Measurements from ENCODE around the gene HERC2. TPM values are rescaled to one million over a fixed set of nuclear protein-coding genes. Genes with fewer than 3 reads are reported as not detected.

HERC2 gene
- total RNA-seq, 1 experiment from 2014 or later = 69.7 TPM

- in situ Hi-C loops (cut with HindIII; ENCODE audit: low pct_unique_long_range_greater_than_20kb, low sequenced_read_pairs) = no loop called here
- DNase-seq (ENCODE audit: low read depth, low spot score) (no peak), ATAC-seq (no peak)
- ChIA-PET POLR2A (no interaction called here), CTCF (no interaction called here)
- Histone ChIP-seq H3K4me3 (ENCODE audit: low read depth in 2 of 2, low read length in 2 of 2) (no peak overlapping the region), H3K27me3 (ENCODE audit: control insufficient read depth, insufficient read depth, low read length) (no peaks in the 10 kb centered on the region), H3K4me1 (ENCODE audit: control insufficient read depth, insufficient read depth, low read length) (no peaks in the 10 kb centered on the region), H3K36me3 (ENCODE audit: control insufficient read depth, insufficient read depth, low read length) (peaks cover 7% of the 10 kb centered on the region), H3K27ac (ENCODE audit: low read length) (no peak overlapping the region), H3K9me3 (ENCODE audit: control insufficient read depth, insufficient read depth, low read depth, low read length) (no peaks in the 10 kb centered on the region)
- intact Hi-C loops (cut with micrococcal nuclease; ENCODE audit: unreplicated experiment) = no loop called here
- TF ChIP-seq CTCF (IDR thresholded peaks at IDR 0.05) = no peak
- no TSS peak for BruUV-seq (replicated peaks)
Observed at GRCh38 chr15:28129231-28129848, 192.6 kb downstream of the HERC2 start.

DNA sequence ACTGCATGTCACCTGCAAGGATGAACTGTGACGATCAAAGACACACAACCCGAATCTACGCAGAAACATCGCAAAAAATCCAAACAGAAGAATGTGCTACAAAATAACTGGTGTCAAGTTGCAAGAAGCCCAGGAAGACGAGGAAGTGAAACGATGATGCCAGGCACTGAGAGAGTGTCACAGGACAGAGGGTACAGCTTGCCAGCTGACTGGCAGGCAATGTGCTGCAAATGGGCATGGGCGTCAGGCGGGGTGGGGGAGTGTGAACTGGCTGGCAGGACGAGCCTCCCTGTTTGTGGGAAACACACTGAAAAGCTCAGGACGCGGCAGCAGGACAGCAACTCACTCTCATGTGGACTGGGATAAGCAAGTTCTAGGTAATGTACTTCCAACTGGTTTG lies 193.9 kb downstream of the HERC2 start:
- no TSS peak for BruUV-seq (replicated peaks)
- ATAC-seq = no peak
- Histone ChIP-seq H3K27me3 (ENCODE audit: control insufficient read depth, insufficient read depth, low read length) (no peaks in the 10 kb centered on the region), H3K4me1 (ENCODE audit: control insufficient read depth, insufficient read depth, low read length) (no peaks in the 10 kb centered on the region), H3K4me3 (ENCODE audit: low read depth in 2 of 2, low read length in 2 of 2) (no peak overlapping the region), H3K9me3 (ENCODE audit: control insufficient read depth, insufficient read depth, low read depth, low read length) (no peaks in the 10 kb centered on the region), H3K27ac (ENCODE audit: low read length) (no peak overlapping the region), H3K36me3 (ENCODE audit: control insufficient read depth, insufficient read depth, low read length) (peaks cover 9% of the 10 kb centered on the region)
- TF ChIP-seq, protein P1, sequence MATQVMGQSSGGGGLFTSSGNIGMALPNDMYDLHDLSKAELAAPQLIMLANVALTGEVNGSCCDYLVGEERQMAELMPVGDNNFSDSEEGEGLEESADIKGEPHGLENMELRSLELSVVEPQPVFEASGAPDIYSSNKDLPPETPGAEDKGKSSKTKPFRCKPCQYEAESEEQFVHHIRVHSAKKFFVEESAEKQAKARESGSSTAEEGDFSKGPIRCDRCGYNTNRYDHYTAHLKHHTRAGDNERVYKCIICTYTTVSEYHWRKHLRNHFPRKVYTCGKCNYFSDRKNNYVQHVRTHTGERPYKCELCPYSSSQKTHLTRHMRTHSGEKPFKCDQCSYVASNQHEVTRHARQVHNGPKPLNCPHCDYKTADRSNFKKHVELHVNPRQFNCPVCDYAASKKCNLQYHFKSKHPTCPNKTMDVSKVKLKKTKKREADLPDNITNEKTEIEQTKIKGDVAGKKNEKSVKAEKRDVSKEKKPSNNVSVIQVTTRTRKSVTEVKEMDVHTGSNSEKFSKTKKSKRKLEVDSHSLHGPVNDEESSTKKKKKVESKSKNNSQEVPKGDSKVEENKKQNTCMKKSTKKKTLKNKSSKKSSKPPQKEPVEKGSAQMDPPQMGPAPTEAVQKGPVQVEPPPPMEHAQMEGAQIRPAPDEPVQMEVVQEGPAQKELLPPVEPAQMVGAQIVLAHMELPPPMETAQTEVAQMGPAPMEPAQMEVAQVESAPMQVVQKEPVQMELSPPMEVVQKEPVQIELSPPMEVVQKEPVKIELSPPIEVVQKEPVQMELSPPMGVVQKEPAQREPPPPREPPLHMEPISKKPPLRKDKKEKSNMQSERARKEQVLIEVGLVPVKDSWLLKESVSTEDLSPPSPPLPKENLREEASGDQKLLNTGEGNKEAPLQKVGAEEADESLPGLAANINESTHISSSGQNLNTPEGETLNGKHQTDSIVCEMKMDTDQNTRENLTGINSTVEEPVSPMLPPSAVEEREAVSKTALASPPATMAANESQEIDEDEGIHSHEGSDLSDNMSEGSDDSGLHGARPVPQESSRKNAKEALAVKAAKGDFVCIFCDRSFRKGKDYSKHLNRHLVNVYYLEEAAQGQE (IDR thresholded peaks at IDR 0.05; ENCODE audit: insufficient read depth in 1 of 2, low read depth in 2 of 2, low read length in 1 of 2) = no peak
- TF ChIP-seq POLR2AphosphoS5 (IDR thresholded peaks at IDR 0.05; ENCODE audit: low read depth, low read length) = no peak
- no peak for TF ChIP-seq CTCF (IDR thresholded peaks at IDR 0.05)
- TF ChIP-seq TCF7L2 (IDR thresholded peaks at IDR 0.05; ENCODE audit: low read depth, low read length) = no peak
- no peak for TF ChIP-seq SIN3A (IDR thresholded peaks at IDR 0.05; ENCODE audit: borderline replicate concordance, insufficient read depth, low read depth, low read length)
- intact Hi-C loops (cut with micrococcal nuclease; ENCODE audit: unreplicated experiment) (no loop called here), in situ Hi-C loops (cut with HindIII; ENCODE audit: low pct_unique_long_range_greater_than_20kb, low sequenced_read_pairs) (no loop called here)
- CTCF ChIA-PET = no interaction called here
- DNase-seq (ENCODE audit: low read depth, low spot score) = no peak
- POLR2A ChIA-PET = no interaction called here
